HG03095 (cell line): ENCODE measurements around the gene MYO5A.
A peak's percentile ranks its signal among the peaks of the same experiment; 100 is the strongest.
"Not testable (repeated sequence)": the region's sequence is repeated elsewhere in the genome, so short reads cannot be mapped to it uniquely, and the experiment has no call there.

ENCODE experiments used
- ATAC-seq: cut with Tn5 transposase; IDR thresholded peaks from one replicate; pipeline ENCODE4 v1.9.1; 2021; ENCODE audit warnings: moderate library complexity; ENCODE audit not compliant: unreplicated experiment

Gene MYO5A

GRCh38 chr15:52466134-52466701 is 62.5 kb downstream of the MYO5A start:
- ATAC-seq: peak; percentile 90

- ATAC-seq: peak; percentile 51
These were observed 64.2 kb downstream of the MYO5A start for GRCh38 chr15:52464478-52464877.

GRCh38 chr15:52464040-52464439 is 64.6 kb downstream of the MYO5A start:
- no peak for ATAC-seq

GRCh38 chr15:52463638-52464037 is 65.0 kb downstream of the MYO5A start:
- no peak for ATAC-seq

GRCh38 chr15:52462806-52463360 is 65.8 kb downstream of the MYO5A start:
- no peak for ATAC-seq

- ATAC-seq: not testable (repeated sequence)
These were observed 69.0 kb downstream of the MYO5A start for GRCh38 chr15:52459701-52460100.

- ATAC-seq: not testable (repeated sequence)
These were observed 69.4 kb downstream of the MYO5A start for GRCh38 chr15:52459265-52459664.

GRCh38 chr15:52448011-52448890 is 80.4 kb downstream of the MYO5A start:
- ATAC-seq: no peak

GRCh38 chr15:52445954-52446353 is 82.7 kb downstream of the MYO5A start:
- no peak for ATAC-seq

GRCh38 chr15:52445553-52445952 is 83.1 kb downstream of the MYO5A start:
- ATAC-seq: no peak

- ATAC-seq: not testable (repeated sequence)
These were observed 85.5 kb downstream of the MYO5A start for GRCh38 chr15:52443205-52443604.

- ATAC-seq: no peak
These were observed 86.8 kb downstream of the MYO5A start for GRCh38 chr15:52441841-52442240.

GRCh38 chr15:52440946-52441345 is 87.7 kb downstream of the MYO5A start:
- ATAC-seq: no peak

- no peak for ATAC-seq
These were observed 88.3 kb downstream of the MYO5A start for GRCh38 chr15:52440414-52440813.

- ATAC-seq: no peak
These were observed 89.2 kb downstream of the MYO5A start for GRCh38 chr15:52439470-52439869.

- ATAC-seq: not testable (repeated sequence)
These were observed 89.6 kb downstream of the MYO5A start for GRCh38 chr15:52439042-52439441.

GRCh38 chr15:52438047-52438446 is 90.6 kb downstream of the MYO5A start:
- ATAC-seq: no peak

GRCh38 chr15:52437646-52438045 is 91.0 kb downstream of the MYO5A start:
- ATAC-seq: no peak

- ATAC-seq: no peak
These were observed 91.7 kb downstream of the MYO5A start for GRCh38 chr15:52436981-52437380.

GRCh38 chr15:52434885-52435284 is 93.8 kb downstream of the MYO5A start:
- ATAC-seq: no peak

GRCh38 chr15:52428297-52428696 is 100.4 kb downstream of the MYO5A start:
- no peak for ATAC-seq

- no peak for ATAC-seq
These were observed 100.9 kb downstream of the MYO5A start for GRCh38 chr15:52427804-52428203.
